Neural progenitor cell (in vitro differentiated cells): ENCODE data around the gene ODAD4.

ENCODE experiments used
- CTCF ChIP-seq: fragments of 200-600 bp; sonication (generic); IDR thresholded peaks from 2 replicates; pipeline ENCODE4 v1.5.1; 2017; ENCODE audit warnings: antibody characterized with exemption, mild to moderate bottlenecking
- EZH2 ChIP-seq: fragments of 200-600 bp; sonication (generic); IDR thresholded peaks from 2 replicates; pipeline ENCODE4 v1.6.1; 2017; ENCODE audit warnings: antibody characterized with exemption, mild to moderate bottlenecking, moderate library complexity

- TF ChIP-seq CTCF (no peak), EZH2 (no peak)
Measured at GRCh38 chr17:41957869-41958439, 27.5 kb downstream of the ODAD4 start.
